GM10248 (cell line): ENCODE measurements around the gene CCDC34.

Source experiments
- CTCF ChIA-PET: fragments of 300-600 bp; sonication (Branson Sonifier 250); formaldehyde crosslinking; extraction: SDS; loops from one replicate; lab custom pipeline; 2021; ENCODE audit warnings: antibody characterized with exemption; lab: Yijun Ruan, JAX
- POLR2A ChIA-PET: fragments of 350-650 bp; sonication (Branson Sonifier 250); formaldehyde crosslinking; extraction: SDS; loops from one replicate; lab custom pipeline; 2020; ENCODE audit warnings: antibody characterized with exemption; lab: Yijun Ruan, JAX
- DNase-seq: peaks from one replicate; pipeline ENCODE4 v3.0.0; 2012; ENCODE audit errors: extremely low spot score
- CTCF ChIP-seq: IDR thresholded peaks from 2 replicates; pipeline ENCODE4 v1.5.1; 2012; ENCODE audit warnings: mild to moderate bottlenecking, low read depth; ENCODE audit errors: extremely low read depth, missing control alignments, control extremely low read depth

CCDC34 gene, protein sequence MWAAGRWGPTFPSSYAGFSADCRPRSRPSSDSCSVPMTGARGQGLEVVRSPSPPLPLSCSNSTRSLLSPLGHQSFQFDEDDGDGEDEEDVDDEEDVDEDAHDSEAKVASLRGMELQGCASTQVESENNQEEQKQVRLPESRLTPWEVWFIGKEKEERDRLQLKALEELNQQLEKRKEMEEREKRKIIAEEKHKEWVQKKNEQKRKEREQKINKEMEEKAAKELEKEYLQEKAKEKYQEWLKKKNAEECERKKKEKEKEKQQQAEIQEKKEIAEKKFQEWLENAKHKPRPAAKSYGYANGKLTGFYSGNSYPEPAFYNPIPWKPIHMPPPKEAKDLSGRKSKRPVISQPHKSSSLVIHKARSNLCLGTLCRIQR

DNA sequence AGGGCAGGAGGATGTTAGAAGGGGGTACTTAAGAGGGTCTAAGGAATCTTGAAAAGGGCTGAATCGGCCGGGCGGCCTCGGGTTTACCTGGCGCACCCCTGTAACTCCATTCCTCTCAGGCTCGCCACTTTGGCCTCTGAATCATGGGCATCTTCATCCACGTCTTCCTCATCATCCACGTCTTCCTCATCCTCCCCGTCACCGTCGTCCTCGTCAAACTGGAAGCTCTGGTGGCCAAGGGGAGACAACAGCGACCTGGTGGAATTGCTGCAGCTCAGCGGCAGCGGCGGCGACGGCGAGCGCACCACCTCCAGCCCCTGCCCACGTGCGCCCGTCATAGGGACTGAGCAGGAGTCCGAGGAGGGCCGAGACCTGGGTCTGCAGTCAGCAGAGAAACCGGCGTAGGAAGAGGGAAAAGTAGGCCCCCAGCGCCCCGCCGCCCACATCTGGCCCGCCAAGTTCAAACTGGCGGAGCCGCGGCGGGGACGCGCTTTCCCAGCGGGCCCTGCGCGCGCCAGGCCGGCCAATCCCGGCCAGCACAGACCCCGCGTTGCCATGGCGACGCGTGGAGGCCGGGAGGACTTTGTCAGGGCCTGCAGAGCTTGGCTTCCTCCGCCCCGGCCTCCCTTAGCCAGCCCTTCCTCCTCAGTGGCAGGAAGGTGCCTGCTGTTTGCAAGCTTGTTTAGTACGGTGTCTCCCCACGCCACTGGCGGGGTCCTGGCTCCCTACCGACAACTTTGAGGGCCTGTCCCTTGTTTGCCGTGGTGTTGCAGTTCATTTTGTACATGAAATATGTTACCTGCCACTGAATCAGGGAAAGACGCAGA, at the start of gene CCDC34:
Gene CCDC34, minus strand, starts transcription at position 467 of the 827 bp plus-strand sequence. Its CDS starts 21 bp downstream, at position 446.
- ChIA-PET CTCF (interaction anchor here (1.0 to 1.4 kb wide), 4 partner anchors 8 to 134 kb away, joined by 3 to 5 read pairs (median 3); no protein-coding TSS in a partner anchor), POLR2A (no interaction called here)
- no peak for TF ChIP-seq CTCF
- DNase-seq, result peak; percentile 95

DNA sequence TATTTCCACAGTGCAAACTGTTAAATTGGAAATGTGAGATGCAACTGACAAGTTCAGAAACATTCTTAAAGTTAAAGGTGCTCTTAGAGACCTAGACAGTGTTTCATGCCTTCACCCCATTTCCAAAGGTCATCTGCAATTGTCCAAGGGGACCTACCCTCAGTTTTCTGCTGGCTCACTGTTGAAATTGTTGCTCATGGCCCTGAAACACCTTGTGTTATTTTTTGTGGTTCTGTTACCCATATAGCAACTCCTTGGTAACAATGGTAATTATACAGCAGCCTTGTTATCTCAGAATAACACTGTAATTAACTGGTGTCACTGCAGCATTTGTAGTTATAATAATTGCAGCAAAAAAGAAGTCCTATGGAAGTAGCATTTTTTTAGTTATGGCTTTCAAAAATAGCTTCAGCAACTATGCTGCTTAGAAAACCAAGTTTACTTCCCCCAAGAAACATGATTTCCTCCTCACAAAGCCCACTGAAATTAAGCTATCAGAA, 49.2 kb upstream of the CCDC34 start:
- ChIA-PET POLR2A (no interaction called here), CTCF (no interaction called here)
- TF ChIP-seq CTCF, result no peak
- no peak for DNase-seq

DNA sequence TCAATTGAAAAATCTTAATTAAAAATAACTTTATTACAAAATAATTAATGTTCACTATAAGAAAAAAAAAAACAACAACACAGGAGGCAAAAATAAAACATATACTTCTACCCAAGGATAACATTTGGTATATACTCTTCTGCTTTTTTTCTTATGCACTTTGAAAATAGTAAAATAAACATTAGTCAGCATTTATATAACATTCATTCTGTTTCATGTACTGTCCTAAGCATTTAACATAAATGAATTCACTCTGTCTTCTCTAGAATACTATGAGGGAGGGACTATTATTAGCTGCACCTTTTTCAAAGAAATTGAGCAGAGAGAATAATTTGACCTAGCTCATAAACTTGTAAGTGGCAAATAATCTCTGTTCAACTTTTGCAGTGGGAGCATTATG, 48.3 kb upstream of the CCDC34 start:
- ChIA-PET CTCF (no interaction called here), POLR2A (no interaction called here)
- TF ChIP-seq CTCF, result no peak
- no peak for DNase-seq

DNA sequence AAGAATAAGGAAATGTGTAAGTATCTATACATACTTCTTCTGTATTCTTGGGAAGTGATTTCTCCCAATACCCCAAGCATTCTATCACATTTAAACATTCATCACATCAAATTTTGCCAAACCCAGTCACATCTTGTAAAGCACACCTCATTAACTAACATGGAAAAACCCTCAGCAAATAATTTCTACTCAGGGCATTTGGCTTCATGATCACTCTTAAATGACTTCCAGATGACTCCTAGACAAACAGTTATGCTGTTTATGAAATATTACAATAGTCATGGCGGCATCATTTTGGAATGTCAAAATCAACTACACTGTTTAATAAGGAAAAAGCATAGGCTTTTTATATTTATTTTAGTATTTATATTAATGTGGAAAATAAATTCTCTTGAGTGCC, 47.3 kb upstream of the CCDC34 start:
- CTCF ChIA-PET, result no interaction called here
- no peak for TF ChIP-seq CTCF
- DNase-seq, result no peak
- POLR2A ChIA-PET, result no interaction called here

GRCh38 chr11:27409742-27410141, 46.7 kb upstream of the CCDC34 start:
- no peak for TF ChIP-seq CTCF
- ChIA-PET POLR2A (no interaction called here), CTCF (interaction anchor here (1.9 kb wide), 1 partner anchor 17 kb away, joined by 4 read pairs; no protein-coding TSS in a partner anchor)
- no peak for DNase-seq

DNA sequence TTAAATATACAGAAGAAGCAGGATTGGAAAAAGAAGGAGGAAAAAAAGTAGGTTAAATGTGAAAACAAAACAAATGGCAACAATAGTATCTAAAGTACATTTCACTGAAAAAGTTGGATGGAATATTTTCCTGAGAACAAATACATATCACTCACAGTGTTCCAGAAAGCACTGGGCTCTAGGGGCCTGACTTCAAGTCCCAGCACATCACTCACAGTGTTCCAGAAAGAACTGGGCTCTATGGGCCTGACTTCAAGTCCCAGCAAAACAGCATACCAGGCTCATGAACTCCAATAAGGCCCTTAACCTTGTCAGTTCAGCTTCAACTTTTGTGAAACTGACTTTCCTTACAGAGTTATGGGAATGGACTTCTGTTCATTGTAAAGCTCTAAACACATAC, 46.0 kb upstream of the CCDC34 start:
- DNase-seq, result no peak
- TF ChIP-seq CTCF, result no peak
- CTCF ChIA-PET, result interaction anchor here (1.9 kb wide), 1 partner anchor 17 kb away, joined by 4 read pairs; no protein-coding TSS in a partner anchor
- POLR2A ChIA-PET, result no interaction called here
